ENCODE results near the gene KRTAP1-5.
"Not testable (repeated sequence)": the region's sequence is repeated elsewhere in the genome, so short reads cannot be mapped to it uniquely, and the experiment has no call there.

Gene KRTAP1-5

DNA sequence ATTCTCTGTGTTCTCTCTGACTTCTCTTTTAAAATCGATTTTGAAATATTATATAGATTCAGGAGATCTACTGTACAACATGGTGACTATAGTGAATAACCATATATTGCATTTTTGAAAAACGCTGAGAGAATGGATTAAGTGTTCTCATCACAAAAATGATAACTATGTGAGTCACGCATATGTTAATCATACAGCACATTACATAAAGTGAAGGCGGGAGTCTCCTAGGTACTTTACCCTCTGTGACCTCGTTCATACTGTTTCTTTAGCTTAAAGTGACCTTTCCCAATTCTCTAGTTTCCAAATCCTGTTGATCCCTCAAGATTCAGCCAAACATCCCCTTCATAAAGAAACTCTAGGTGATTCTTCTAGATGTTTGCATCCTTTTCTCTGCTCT is 24.2 kb downstream of the KRTAP1-5 start:
- DNase-seq, result no peak

GRCh38 chr17:41001795-41002194 is 25.2 kb downstream of the KRTAP1-5 start:
- DNase-seq, result no peak

DNA sequence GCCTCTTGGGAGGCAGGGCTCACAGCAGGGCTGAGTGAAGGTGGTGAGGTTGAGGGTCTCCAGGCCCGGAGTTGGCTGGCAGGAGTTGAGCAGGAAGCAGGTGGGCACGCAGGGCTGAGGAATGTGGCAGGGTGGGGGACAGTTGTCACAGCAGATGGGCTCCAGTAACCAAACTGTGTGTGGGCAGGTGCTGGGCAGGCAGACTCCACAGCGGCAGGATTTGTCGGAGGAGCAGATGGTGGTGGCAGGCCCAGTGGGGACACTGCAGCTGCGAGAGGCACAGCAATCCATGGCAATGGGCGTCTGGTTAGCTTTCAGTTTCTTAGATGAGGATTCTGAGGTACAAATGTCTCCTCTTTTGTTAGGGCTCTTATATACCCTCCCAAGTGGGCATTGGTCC is 27.4 kb downstream of the KRTAP1-5 start, which contains the start of gene KRTAP3-2:
Gene KRTAP3-2, minus strand, starts transcription at position 344 of the 400 bp plus-strand sequence. Its CDS starts 53 bp downstream, at position 291.
- not testable (repeated sequence) for DNase-seq

GRCh38 chr17:40997361-40997760 is 29.6 kb downstream of the KRTAP1-5 start:
- no peak for DNase-seq

- DNase-seq, result no peak
These were observed 30.2 kb downstream of the KRTAP1-5 start for GRCh38 chr17:40996829-40997228.

GRCh38 chr17:40995116-40995515 is 31.9 kb downstream of the KRTAP1-5 start:
- DNase-seq, result no peak

- DNase-seq, result no peak
These were observed 33.2 kb downstream of the KRTAP1-5 start, which contains the start of gene KRTAP3-3 for GRCh38 chr17:40993839-40994238. TSS of gene KRTAP3-3 (minus strand) at chr17:40994164. CDS start at chr17:40994097, 67 bp downstream.

GRCh38 chr17:40993084-40993483 is 33.9 kb downstream of the KRTAP1-5 start:
- no peak for DNase-seq

DNA sequence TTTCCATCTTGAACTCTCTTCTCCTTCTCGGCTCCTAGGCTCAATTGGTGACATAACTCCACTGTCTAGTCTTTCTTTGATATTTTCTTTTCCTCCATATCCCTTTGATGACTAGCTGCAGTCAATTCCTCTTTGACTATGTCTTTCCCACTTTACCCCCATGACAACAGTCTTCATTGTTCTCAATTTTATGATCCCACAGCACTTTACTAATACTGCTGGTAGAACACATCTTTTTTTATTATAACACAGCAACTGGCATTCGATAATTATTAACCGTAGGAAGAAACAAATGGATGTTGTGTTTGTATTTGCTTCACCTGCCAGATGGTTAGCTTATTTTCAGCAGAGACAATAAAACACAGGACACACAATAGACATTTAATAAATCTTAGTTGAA is 34.3 kb downstream of the KRTAP1-5 start:
- DNase-seq, result no peak

DNA sequence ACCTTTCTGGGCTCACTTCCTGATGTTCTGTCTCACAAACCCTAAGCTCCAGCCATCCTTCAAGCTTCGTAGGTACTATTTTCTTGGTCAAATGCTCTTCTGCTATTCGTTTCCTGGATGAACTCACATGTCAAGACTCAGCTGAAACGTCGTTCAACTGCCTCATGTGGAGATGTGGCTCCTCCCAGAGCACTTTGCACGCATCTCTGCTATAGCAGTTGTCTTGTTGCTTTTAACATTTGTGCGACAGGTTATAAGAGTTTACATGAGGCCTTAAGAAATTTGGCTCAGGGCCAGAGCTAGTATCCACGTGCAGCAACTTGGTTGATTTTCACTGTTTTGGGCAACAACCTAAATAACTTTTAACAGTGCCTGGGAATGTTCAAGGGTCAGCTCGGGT is 40.1 kb downstream of the KRTAP1-5 start:
- no peak for DNase-seq

- no peak for DNase-seq
These were observed 42.8 kb downstream of the KRTAP1-5 start, which contains the start of gene KRT40 for GRCh38 chr17:40984226-40984625. TSS of gene KRT40 (minus strand) at chr17:40984326. CDS start at chr17:40984273, 53 bp downstream.

GRCh38 chr17:40981115-40981514 is 45.9 kb downstream of the KRTAP1-5 start:
- no peak for DNase-seq

GRCh38 chr17:40980596-40980995 is 46.4 kb downstream of the KRTAP1-5 start:
- DNase-seq, result no peak

GRCh38 chr17:40980117-40980516 is 46.9 kb downstream of the KRTAP1-5 start:
- DNase-seq, result no peak

- DNase-seq, result no peak
These were observed 48.3 kb downstream of the KRTAP1-5 start for GRCh38 chr17:40978575-40979151.
